HG02852 (cell line): ENCODE measurements around the gene PBOV1.

Experiments
- ATAC-seq: cut with Tn5 transposase; IDR thresholded peaks from one replicate; pipeline ENCODE4 v1.9.1; 2021; ENCODE audit warnings: mild to moderate bottlenecking, moderate library complexity; ENCODE audit not compliant: unreplicated experiment

PBOV1 gene

DNA sequence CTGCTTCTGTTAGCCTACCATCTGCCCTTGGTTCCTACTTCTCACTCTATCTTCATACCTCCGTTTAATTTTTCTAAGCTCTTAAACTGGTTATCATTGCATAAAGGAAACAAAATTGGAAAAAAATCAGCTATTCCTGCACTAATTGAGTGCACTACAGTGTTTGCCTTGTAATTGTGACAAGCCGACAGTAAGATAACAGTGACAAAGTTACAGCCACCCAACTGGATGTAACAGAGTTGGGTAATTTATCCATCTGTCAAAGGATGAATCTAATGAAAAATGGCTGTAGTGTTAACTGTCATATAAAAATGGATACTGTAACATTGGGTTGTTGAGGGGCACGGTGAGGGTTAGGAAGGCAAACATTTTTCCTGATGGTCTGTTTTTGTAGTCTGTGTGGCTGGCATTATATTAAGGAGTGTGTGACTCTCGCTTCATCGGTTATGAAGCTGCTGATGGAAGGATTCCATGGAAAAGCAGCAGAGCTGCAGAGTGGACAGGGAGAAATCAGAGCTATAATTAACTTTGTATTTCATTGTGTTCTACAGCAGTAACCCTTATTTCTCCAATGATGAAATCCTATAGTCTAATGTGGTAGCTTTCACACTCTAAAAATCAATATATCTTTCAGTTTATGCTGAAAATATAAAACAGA lies 12.7 kb downstream of the PBOV1 start:
- ATAC-seq, result no peak

GRCh38 chr6:138204792-138205384 lies 13.4 kb downstream of the PBOV1 start:
- ATAC-seq, result no peak

- ATAC-seq, result no peak
These were observed 14.0 kb downstream of the PBOV1 start for GRCh38 chr6:138204303-138204702.

DNA sequence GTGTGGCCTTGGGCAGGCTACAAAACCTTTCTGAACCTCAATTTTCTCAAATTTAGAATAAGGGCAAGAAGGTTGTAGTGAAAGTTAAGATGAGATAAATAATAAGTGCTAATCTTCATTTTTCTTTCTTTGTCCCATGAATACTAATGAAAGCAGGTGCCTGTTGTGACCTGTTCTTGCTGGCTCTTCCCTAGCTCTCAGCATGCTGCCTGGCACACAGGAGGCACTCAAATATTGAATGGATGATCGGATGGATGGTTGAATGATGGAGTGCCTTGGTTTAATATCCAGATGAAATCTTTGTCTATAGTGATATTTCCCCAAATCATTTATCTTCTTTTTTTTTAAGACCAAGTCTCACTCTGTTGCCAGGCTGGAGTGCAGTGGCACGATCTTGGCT lies 15.0 kb downstream of the PBOV1 start:
- ATAC-seq, result no peak

DNA sequence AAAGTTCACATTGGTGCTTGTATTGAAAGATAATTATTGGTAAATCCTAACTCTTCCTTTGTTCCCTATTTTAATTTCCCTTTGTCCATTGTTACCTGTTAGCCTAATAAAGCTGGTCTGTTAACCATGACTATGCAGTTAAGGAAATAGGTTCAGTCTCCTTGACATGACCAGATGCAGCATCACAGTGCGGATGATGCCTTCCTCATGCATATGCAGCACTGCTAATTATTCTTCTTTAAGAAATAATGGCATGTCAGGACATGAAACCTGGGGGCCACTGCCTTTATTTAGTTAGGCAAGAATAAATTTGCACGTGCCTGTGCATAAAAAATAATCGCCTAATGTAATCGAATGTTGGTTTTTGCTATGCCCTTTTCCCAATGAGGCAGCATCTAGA lies 16.5 kb downstream of the PBOV1 start:
- ATAC-seq, result no peak

DNA sequence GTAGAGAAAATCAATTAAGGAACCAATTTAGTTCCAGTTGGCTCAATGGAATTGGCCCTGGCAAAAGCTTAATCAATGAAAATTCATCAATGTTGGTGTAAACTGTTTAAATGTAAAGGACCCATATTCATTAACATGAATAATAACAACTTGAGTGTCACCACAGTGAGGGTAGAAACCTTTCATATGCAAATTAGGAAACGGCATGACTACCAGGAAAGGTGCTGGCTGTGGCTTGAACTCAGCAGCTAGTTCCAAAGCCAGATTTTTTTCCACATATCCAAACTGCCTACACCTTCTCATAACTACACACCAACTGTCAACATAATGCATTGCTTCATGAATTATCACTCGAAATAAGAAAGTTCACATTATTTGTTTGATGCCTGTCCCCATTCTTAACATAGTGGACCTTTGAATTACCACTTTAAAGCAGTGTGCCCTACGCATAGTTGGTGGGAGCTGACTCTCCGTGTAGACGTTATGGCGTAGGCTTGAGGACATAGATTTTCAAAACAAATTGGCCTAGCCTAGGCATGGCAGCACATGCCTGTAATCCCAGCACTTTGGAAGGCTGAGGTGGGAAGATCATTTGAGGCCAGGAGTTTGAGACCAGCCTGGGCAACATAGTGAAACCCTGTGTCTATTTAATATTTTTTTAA lies 19.7 kb downstream of the PBOV1 start:
- no peak for ATAC-seq

- ATAC-seq, result no peak
These were observed 20.7 kb downstream of the PBOV1 start for GRCh38 chr6:138197570-138197969.

- ATAC-seq, result no peak
These were observed 22.1 kb downstream of the PBOV1 start for GRCh38 chr6:138196122-138196738.

DNA sequence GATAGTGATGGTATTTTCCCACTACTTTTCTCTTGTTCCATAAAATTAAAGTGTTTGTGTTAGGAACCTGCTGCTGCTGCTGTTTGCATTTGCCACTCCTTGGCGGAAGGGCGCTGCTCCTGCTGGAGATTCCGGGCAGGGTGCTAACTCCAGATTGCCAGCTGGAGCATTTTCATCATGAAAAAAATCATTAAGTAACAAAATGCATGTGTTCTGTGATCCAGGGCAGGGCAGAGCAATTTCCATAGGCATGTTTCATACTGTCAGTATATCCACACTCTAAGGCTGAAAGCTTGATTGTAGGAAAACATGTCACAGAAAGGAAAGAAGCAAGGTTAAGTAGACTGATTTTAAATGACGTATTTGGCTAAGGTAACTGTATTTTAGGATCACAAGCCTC lies 24.0 kb downstream of the PBOV1 start:
- ATAC-seq, result no peak

- ATAC-seq, result no peak
These were observed 29.9 kb downstream of the PBOV1 start for GRCh38 chr6:138188278-138188941.

DNA sequence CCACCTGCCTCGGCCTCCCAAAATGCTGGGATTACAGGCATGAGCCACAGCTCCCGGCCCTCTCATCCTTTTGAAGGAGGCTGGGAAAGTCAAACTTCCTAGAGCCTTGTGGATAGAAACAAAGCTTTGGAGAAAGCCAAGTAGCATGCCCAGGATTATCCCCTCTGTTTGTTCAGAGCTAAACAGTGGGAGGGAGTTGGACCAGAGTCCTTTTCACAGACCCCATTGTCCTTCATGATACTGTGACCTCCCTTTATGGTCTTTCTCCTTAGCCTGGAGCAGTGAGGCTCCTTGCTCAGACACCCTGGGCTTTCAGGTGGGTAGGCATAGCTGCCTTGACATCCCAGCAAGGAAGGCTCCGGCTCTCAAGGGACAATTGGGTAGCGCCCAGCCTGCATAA lies 31.1 kb downstream of the PBOV1 start:
- no peak for ATAC-seq

GRCh38 chr6:138184230-138184629 lies 34.1 kb downstream of the PBOV1 start:
- ATAC-seq, result no peak

GRCh38 chr6:138183790-138184134 lies 34.5 kb downstream of the PBOV1 start:
- ATAC-seq, result no peak

GRCh38 chr6:138182939-138183789 lies 35.1 kb downstream of the PBOV1 start:
- ATAC-seq, result no peak

GRCh38 chr6:138176652-138177232 lies 41.5 kb downstream of the PBOV1 start:
- no peak for ATAC-seq

DNA sequence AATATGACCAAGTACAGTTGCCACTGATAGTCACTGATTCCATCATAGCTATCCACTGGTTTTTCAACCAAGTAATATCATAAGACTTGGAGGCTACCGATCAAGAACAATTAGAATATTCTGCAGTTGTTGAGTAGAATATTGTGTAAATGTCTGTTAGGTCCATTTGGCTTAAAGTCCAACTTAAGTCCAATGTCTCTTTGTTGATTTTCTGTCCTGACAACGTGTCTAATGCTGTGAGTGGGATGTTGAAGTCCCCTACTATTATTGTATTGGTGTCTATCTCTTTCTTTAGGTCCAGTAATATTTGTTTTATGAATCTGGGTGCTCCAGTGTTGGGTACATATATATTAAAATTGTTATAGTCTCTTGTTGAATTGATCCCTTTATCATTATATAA lies 42.7 kb downstream of the PBOV1 start:
- ATAC-seq, result no peak
